HepG2 (cell line): ENCODE data around the gene FYB1. TPM values are rescaled to one million over a fixed set of nuclear protein-coding genes. Genes with fewer than 3 reads are reported as not detected.

Experiments
- ATAC-seq: fragments of 200-7000 bp; cut with Tn5 transposase; 3 replicates; pipeline ENCODE4 v1.9.1; 2020; ENCODE audit warnings: mild to moderate bottlenecking, moderate library complexity
- BruUV-seq: library from RNA; stranded (reverse); fragments of 400-500 nt; replicated peaks from 2 replicates; lab custom pipeline; 2021; lab: Mats Ljungman, UMichigan
- CTCF ChIA-PET: fragments of 300-600 bp; formaldehyde crosslinking; extraction: SDS; loops from one replicate; lab custom pipeline; 2021; ENCODE audit warnings: low total read pairs, inconsistent platforms, low intra/inter-chr PET ratio; lab: Yijun Ruan, JAX
- POLR2A ChIA-PET: fragments of 350-600 bp; sonication (Branson Sonifier 250); formaldehyde crosslinking; loops from one replicate; lab custom pipeline; 2020; ENCODE audit warnings: antibody characterized with exemption, inconsistent platforms; lab: Yijun Ruan, JAX
- DNase-seq: peaks from one replicate; pipeline ENCODE4 v3.0.0-alpha.2; 2015; ENCODE audit warnings: low spot score
- FAIRE-seq: peaks from 3 replicates; lab custom pipeline; 2011; peaks lifted over from hg19 to GRCh38; lab: Jason Lieb, UNC
- H2AFZ ChIP-seq: one replicate; pipeline ENCODE4 v1.6.1; 2011; ENCODE audit warnings: low read length, inconsistent platforms
- H3K27ac ChIP-seq: fragments of 300-600 bp; 3 replicates; pipeline ENCODE4 v1.8.0; 2011; ENCODE audit warnings: mixed run types, mild to moderate bottlenecking, mixed read lengths, low read length, inconsistent platforms; ENCODE audit not compliant: insufficient read depth; ENCODE audit errors: extremely low read length
- H3K27me3 ChIP-seq, 2 experiments: fragments of 200-600 bp in 1 of 2; 2 replicates in 1 of 2; 3 replicates in 1 of 2; pipeline versions ENCODE4 v1.6.0 to v1.8.0; 2011; ENCODE audit warnings: low read length in 2 of 2, mild to moderate bottlenecking in 2 of 2, moderate library complexity in 2 of 2, inconsistent platforms in 1 of 2; ENCODE audit not compliant: insufficient read depth in 2 of 2, control insufficient read depth in 1 of 2
- H3K36me3 ChIP-seq, 2 experiments: fragments of 200-600 bp in 1 of 2; replicated peaks in 1 of 2; 2 replicates in 1 of 2; 3 replicates in 1 of 2; pipeline versions ENCODE4 v1.5.1 to v1.8.0; 2011; ENCODE audit warnings: low read length in 2 of 2, inconsistent platforms in 1 of 2; ENCODE audit not compliant: insufficient read depth in 2 of 2, control insufficient read depth in 1 of 2
- H3K4me1 ChIP-seq: 2 replicates; pipeline ENCODE4 v1.5.1; 2012; ENCODE audit warnings: low read length, inconsistent platforms; ENCODE audit not compliant: insufficient read depth
- H3K4me2 ChIP-seq: 2 replicates; pipeline ENCODE4 v1.6.0; 2011; ENCODE audit warnings: low read depth, low read length, inconsistent platforms
- H3K4me3 ChIP-seq, 3 experiments: fragments of 200-600 bp in 1 of 3; sonication (generic), shearing (Covaris generic) in 1 of 3; replicated peaks in 1 of 3; 2 replicates each; pipeline ENCODE4 v1.5.1; 2011 to 2016; ENCODE audit warnings: low read length in 3 of 3, inconsistent platforms in 2 of 3, low read depth in 2 of 3, mild to moderate bottlenecking in 2 of 3, control low read depth in 1 of 3, mixed read lengths in 1 of 3; ENCODE audit not compliant: insufficient read depth in 1 of 3
- H3K79me2 ChIP-seq: one replicate; pipeline ENCODE4 v1.6.1; 2011; ENCODE audit warnings: low read length, inconsistent platforms; ENCODE audit not compliant: insufficient read depth
- H3K9ac ChIP-seq: 2 replicates; pipeline ENCODE4 v1.6.0; 2011; ENCODE audit warnings: mild to moderate bottlenecking, low read depth, low read length, inconsistent platforms; ENCODE audit not compliant: insufficient read depth
- H3K9me3 ChIP-seq: 2 replicates; pipeline ENCODE4 v1.5.1; 2012; ENCODE audit warnings: mild to moderate bottlenecking, low read length
- H4K20me1 ChIP-seq: 2 replicates; pipeline ENCODE4 v1.6.0; 2011; ENCODE audit warnings: inconsistent platforms, mild to moderate bottlenecking, low read length, moderate library complexity; ENCODE audit not compliant: insufficient read depth
- ARNT2 ChIP-seq: sonication (generic); formaldehyde crosslinking; IDR thresholded peaks from 2 replicates; pipeline ENCODE4 v1.8.0; 2022; ENCODE audit warnings: mild to moderate bottlenecking, low read depth, missing genetic modification reagents, moderate library complexity
- DPF2 ChIP-seq: sonication (generic); formaldehyde crosslinking; IDR thresholded peaks from 2 replicates; pipeline ENCODE4 v1.4.0; 2020; ENCODE audit warnings: mild to moderate bottlenecking, low read depth, missing genetic modification reagents, borderline replicate concordance
- ETS1 ChIP-seq: sonication (generic); formaldehyde crosslinking; IDR thresholded peaks from 2 replicates; pipeline ENCODE4 v1.4.0; 2020; ENCODE audit warnings: missing genetic modification reagents
- KDM1A ChIP-seq: IDR thresholded peaks from 2 replicates; pipeline ENCODE4 v1.6.1; 2016; ENCODE audit warnings: missing compliant biosample characterization
- KMT2B ChIP-seq: IDR thresholded peaks from 2 replicates; pipeline ENCODE4 v1.6.1; 2016; ENCODE audit warnings: missing genetic modification reagents, missing compliant biosample characterization
- MIER2 ChIP-seq: IDR thresholded peaks from 2 replicates; pipeline ENCODE4 v1.6.1; 2016; ENCODE audit warnings: missing biosample characterization, missing genetic modification reagents
- NFKB2 ChIP-seq: sonication (generic); formaldehyde crosslinking; IDR thresholded peaks from 2 replicates; pipeline ENCODE4 v1.4.0; 2020; ENCODE audit warnings: missing genetic modification reagents, borderline replicate concordance
- NR1H2 ChIP-seq: sonication (generic); formaldehyde crosslinking; IDR thresholded peaks from 2 replicates; pipeline ENCODE4 v1.8.1; 2022; ENCODE audit warnings: low read depth, missing genetic modification reagents, borderline replicate concordance
- RNF2 ChIP-seq: fragments of 450-650 bp; conservative IDR thresholded peaks from 2 replicates; pipeline ENCODE4 v1.6.1; 2016; ENCODE audit warnings: low read depth
- SMAD1 ChIP-seq: sonication (generic); formaldehyde crosslinking; IDR thresholded peaks from 2 replicates; pipeline ENCODE4 v1.4.0; 2020; ENCODE audit warnings: missing genetic modification reagents, low read depth, mild to moderate bottlenecking, borderline replicate concordance
- ZMYM4 ChIP-seq: sonication (generic); formaldehyde crosslinking; IDR thresholded peaks from 2 replicates; pipeline ENCODE4 v1.8.1; 2023; ENCODE audit warnings: mild to moderate bottlenecking, missing genetic modification reagents
- ZNF512B ChIP-seq: sonication (generic); formaldehyde crosslinking; IDR thresholded peaks from 2 replicates; pipeline ENCODE4 v1.5.1; 2020; ENCODE audit warnings: missing genetic modification reagents, mild to moderate bottlenecking, borderline replicate concordance
- ZNF569 ChIP-seq: sonication (generic); formaldehyde crosslinking; IDR thresholded peaks from 2 replicates; pipeline ENCODE4 v1.5.0; 2020; ENCODE audit warnings: mild to moderate bottlenecking, missing genetic modification reagents, moderate library complexity, borderline replicate concordance
- ZNF607 ChIP-seq: sonication (generic); formaldehyde crosslinking; IDR thresholded peaks from 2 replicates; pipeline ENCODE4 v1.5.1; 2020; ENCODE audit warnings: missing genetic modification reagents, mild to moderate bottlenecking, borderline replicate concordance
- WGBS: methylation state at CpG from one replicate; pipeline ENCODE4 v1.1.6; 2017; ENCODE audit warnings: low lambda C conversion rate; 5-methylcytosine and 5-hydroxymethylcytosine counted together
- in situ Hi-C: cut with HindIII; loops from 2 replicates; pipeline ENCODE4 v1.10.0; 2017; ENCODE audit warnings: low pct_unique_long_range_greater_than_20kb; ENCODE audit not compliant: extremely low pct_ligation_motif_present
- intact Hi-C: fragments of 100-400 bp; cut with micrococcal nuclease; formaldehyde crosslinking; loops from one replicate; pipeline ENCODE4 v1.10.0; 2022; ENCODE audit not compliant: unreplicated experiment
- polyA plus RNA-seq, 8 experiments: library from polyadenylated mRNA; depleted of rRNA in 3 of 8; stranded (reverse) in 7 of 8; unstranded in 1 of 8; fragments of >200 nt; fragmentation: Illumina TruSeq in 4 of 8; extraction: Trizol in 4 of 8; gene quantifications; 2 replicates each; pipeline versions ENCODE4 v1.2.1 to v1.2.3, GENCODE V29; 2011 to 2016; ENCODE audit warnings: low read depth in 4 of 8, missing spikeins in 1 of 8, mixed read lengths in 1 of 8; ENCODE audit not compliant: insufficient read depth in 1 of 8
- total RNA-seq, 5 experiments: library from RNA; depleted of rRNA; stranded (reverse); fragments of >200 nt; fragmentation: Illumina TruSeq; extraction: Trizol; gene quantifications; 2 replicates each; pipeline ENCODE4 v1.2.3, GENCODE V29; 2016; ENCODE audit warnings: low read depth in 1 of 5

The FYB1 gene
- total and polyA plus RNA-seq, 2 of the 13 experiments (the other 11 are each of a cell fraction or from before 2014, with no cell fraction given): 0.03 TPM; not detected in 1

GRCh38 chr5:39116344-39117170 is 102.8 kb downstream of the FYB1 start:
- H3K4me2 ChIP-seq: no peak overlapping the region
- no peak overlapping the region for H3K9ac ChIP-seq
- intact Hi-C loops: no loop called here
- WGBS: 59% methylated on average over 3 of the region's 3 CpGs
- H3K4me1 ChIP-seq: no peaks in the 10 kb centered on the region
- FAIRE-seq (no peak), ATAC-seq (no peak), DNase-seq (no peak)
- H3K9me3 ChIP-seq: no peaks in the 10 kb centered on the region
- H3K4me3 ChIP-seq: no peak overlapping the region
- in situ Hi-C loops: no loop called here
- no peaks in the 10 kb centered on the region for H3K79me2 ChIP-seq
- no peaks in the 10 kb centered on the region; a peak in 1 of 5 replicates for H3K27me3 ChIP-seq
- TF ChIP-seq RNF2: no peak
- TF ChIP-seq NFKB2: no peak
- TF ChIP-seq NR1H2: no peak
- TF ChIP-seq ZMYM4 (CRISPR knock-in tag): no peak
- no peaks in the 10 kb centered on the region for H4K20me1 ChIP-seq
- CTCF ChIA-PET: no interaction called here
- H3K27ac ChIP-seq: no peak overlapping the region
- no peak overlapping the region for H2AFZ ChIP-seq
- POLR2A ChIA-PET: no interaction called here
- no TSS peak for BruUV-seq
- H3K36me3 ChIP-seq: no peaks in the 10 kb centered on the region

- H3K9ac ChIP-seq: no peak overlapping the region
- H2AFZ ChIP-seq: no peak overlapping the region
- WGBS: 61% methylated on average over 5 of the region's 5 CpGs
- no peaks in the 10 kb centered on the region for H3K79me2 ChIP-seq
- no peak overlapping the region for H3K4me2 ChIP-seq
- no peaks in the 10 kb centered on the region for H4K20me1 ChIP-seq
- TF ChIP-seq ARNT2 (CRISPR knock-in tag): no peak
- TF ChIP-seq DPF2 (CRISPR knock-in tag): no peak
- TF ChIP-seq ZNF607 (CRISPR knock-in tag): no peak
- TF ChIP-seq MIER2: no peak
- TF ChIP-seq KMT2B: no peak
- TF ChIP-seq ZNF569 (CRISPR knock-in tag): no peak
- TF ChIP-seq SMAD1 (CRISPR knock-in tag): no peak
- no peak for TF ChIP-seq ZNF512B
- no peak for TF ChIP-seq ETS1 (CRISPR knock-in tag)
- TF ChIP-seq KDM1A (CRISPR knock-in tag): no peak
- TF ChIP-seq, all 625 proteins: peak for 0
- ATAC-seq (no peak), DNase-seq (no peak), FAIRE-seq (no peak)
- Histone ChIP-seq H3K4me1 (no peaks in the 10 kb centered on the region), H3K9me3 (no peaks in the 10 kb centered on the region), H3K4me3 (no peak overlapping the region), H3K27me3 (no peaks in the 10 kb centered on the region; a peak in 1 of 5 replicates), H3K36me3 (no peaks in the 10 kb centered on the region), H3K27ac (no peak overlapping the region)
- no TSS peak for BruUV-seq
- intact Hi-C loops: no loop called here
- in situ Hi-C loops: no loop called here
- ChIA-PET POLR2A (no interaction called here), CTCF (no interaction called here)
Measured at GRCh38 chr5:39115644-39116343, 103.6 kb downstream of the FYB1 start.
